ENCODE data around the gene USF1. TPM values are rescaled to one million over a fixed set of nuclear protein-coding genes. Genes with fewer than 3 reads are reported as not detected.
"Not testable (repeated sequence)": the region's sequence is repeated elsewhere in the genome, so short reads cannot be mapped to it uniquely, and the experiment has no call there.

The USF1 gene
- total RNA-seq, 2 experiments from 2014 or later = 75.4 to 90.1 TPM

DNA sequence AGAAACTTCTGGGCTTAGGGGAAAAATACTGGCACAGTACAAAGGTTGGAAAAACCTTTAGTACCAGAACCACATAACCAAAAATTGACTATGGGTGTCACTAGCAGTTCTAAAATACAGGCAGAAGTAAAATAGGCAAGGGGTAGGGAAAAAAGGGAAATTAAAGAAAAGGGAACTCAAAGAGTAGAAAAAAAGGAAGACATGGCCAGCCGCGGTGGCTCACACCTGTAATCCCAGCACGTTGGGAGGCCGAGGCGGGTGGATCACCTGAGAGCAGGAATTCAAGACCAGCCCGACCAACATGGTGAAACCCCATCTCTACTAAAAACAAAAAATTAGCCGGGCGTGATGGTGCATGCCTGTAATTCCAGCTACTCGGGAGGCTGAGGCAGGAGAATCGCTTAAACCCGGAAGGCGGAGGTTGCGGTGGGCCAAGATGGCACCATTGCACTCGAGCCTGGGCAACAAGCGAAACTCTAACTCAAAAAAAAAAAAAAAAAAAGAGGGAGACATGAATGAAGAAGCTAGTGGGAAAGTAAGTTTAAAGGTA is 26.6 kb downstream of the USF1 start:
- not testable (repeated sequence) for H3K9me3 Mint-ChIP-seq (ENCODE audit: low read depth); H3K27ac Mint-ChIP-seq; H3K27me3 Mint-ChIP-seq; H3K36me3 Mint-ChIP-seq; H3K4me3 Mint-ChIP-seq; ATAC-seq; DNase-seq
- CTCF ChIA-PET = interaction anchor here (1.1 to 1.2 kb wide), 2 partner anchors 19 to 30 kb away, joined by 3 to 4 read pairs; partner anchors contain the start of gene TSTD1
- H3K4me1 Mint-ChIP-seq = peaks cover 34% of the 10 kb centered on the region

DNA sequence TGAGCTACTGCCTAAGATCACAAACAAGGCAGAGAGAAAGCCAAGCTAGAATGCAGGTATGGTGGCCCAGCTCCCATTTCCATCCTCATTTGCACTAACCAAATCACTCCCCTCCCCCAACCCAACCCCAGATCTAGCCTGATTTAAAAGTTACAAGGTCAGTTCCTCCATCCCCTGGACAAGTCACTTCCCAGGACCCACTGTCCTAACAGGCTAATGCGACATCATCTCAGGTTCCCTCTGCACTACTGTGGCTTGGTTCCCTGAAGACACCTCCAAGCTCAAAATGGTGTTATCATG is 27.2 kb downstream of the USF1 start:
- Mint-ChIP-seq H3K27me3 (no peaks in the 10 kb centered on the region), H3K36me3 (peaks cover 2% of the 10 kb centered on the region), H3K4me3 (no peak overlapping the region), H3K27ac (no peak overlapping the region), H3K4me1 (peaks cover 38% of the 10 kb centered on the region), H3K9me3 (ENCODE audit: low read depth) (no peaks in the 10 kb centered on the region)
- DNase-seq (no peak), ATAC-seq (no peak)
- CTCF ChIA-PET = interaction anchor here (1.0 to 1.7 kb wide), 4 partner anchors 20 to 241 kb away, joined by 3 to 6 read pairs (median 4); partner anchors contain the start of gene TSTD1

- CTCF ChIA-PET = interaction anchor here (0.8 to 1.7 kb wide), 6 partner anchors 20 to 241 kb away, joined by 3 to 6 read pairs (median 4); partner anchors contain the start of gene TSTD1
- Mint-ChIP-seq H3K9me3 (ENCODE audit: low read depth) (no peaks in the 10 kb centered on the region), H3K4me1 (peaks cover 44% of the 10 kb centered on the region), H3K4me3 (no peak overlapping the region), H3K27ac (no peak overlapping the region), H3K27me3 (no peaks in the 10 kb centered on the region), H3K36me3 (peaks cover 2% of the 10 kb centered on the region)
- no peak for ATAC-seq
- DNase-seq = no peak
These were observed 27.8 kb downstream of the USF1 start for GRCh38 chr1:161017756-161018630.

- CTCF ChIA-PET = interaction anchor here (1.7 kb wide), 1 partner anchor 80 kb away, joined by 6 read pairs; no protein-coding TSS in a partner anchor
- ATAC-seq; H3K36me3 Mint-ChIP-seq; H3K9me3 Mint-ChIP-seq (ENCODE audit: low read depth); H3K27ac Mint-ChIP-seq; H3K4me3 Mint-ChIP-seq; H3K27me3 Mint-ChIP-seq; DNase-seq: not testable (repeated sequence)
- H3K4me1 Mint-ChIP-seq = peaks cover 47% of the 10 kb centered on the region
These were observed 28.6 kb downstream of the USF1 start for GRCh38 chr1:161017181-161017580.

DNA sequence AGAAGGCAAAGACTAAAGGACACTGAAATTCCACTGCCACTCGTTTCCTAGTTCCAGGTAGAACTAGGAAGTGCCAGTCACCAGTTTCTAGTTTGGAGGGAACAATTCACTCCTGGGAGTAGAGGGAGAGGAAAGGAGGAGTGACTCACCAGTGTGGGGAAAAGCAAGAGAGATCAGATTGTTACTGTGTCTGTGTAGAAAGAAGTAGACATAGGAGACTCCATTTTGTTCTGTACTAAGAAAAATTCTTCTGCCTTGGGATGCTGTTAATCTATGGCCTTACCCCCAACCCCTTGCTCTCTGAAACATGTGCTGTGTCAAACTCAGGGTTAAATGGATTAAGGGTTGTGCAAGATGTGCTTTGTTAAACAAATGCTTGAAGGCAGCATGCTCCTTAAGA is 29.1 kb downstream of the USF1 start:
- DNase-seq; H3K9me3 Mint-ChIP-seq (ENCODE audit: low read depth); H3K4me3 Mint-ChIP-seq; ATAC-seq; H3K36me3 Mint-ChIP-seq; H3K27me3 Mint-ChIP-seq; CTCF ChIA-PET: not testable (repeated sequence)
- H3K27ac Mint-ChIP-seq = peak overlapping the region; percentile 16
- peaks cover 48% of the 10 kb centered on the region for H3K4me1 Mint-ChIP-seq

GRCh38 chr1:161013488-161014230 is 32.1 kb downstream of the USF1 start:
- Mint-ChIP-seq H3K27me3 (no peaks in the 10 kb centered on the region), H3K27ac (peak overlapping the region; percentile 97), H3K4me1 (peaks cover 32% of the 10 kb centered on the region), H3K4me3 (peak overlapping the region; percentile 75), H3K9me3 (ENCODE audit: low read depth) (no peaks in the 10 kb centered on the region), H3K36me3 (peaks cover 1% of the 10 kb centered on the region)
- CTCF ChIA-PET = interaction anchor here (0.8 to 2.7 kb wide), 13 partner anchors 9 to 177 kb away, joined by 3 to 9 read pairs (median 5); partner anchors contain the start of genes KLHDC9 and TSTD1
- DNase-seq (peak; percentile 86), ATAC-seq (peak; percentile 89)

DNA sequence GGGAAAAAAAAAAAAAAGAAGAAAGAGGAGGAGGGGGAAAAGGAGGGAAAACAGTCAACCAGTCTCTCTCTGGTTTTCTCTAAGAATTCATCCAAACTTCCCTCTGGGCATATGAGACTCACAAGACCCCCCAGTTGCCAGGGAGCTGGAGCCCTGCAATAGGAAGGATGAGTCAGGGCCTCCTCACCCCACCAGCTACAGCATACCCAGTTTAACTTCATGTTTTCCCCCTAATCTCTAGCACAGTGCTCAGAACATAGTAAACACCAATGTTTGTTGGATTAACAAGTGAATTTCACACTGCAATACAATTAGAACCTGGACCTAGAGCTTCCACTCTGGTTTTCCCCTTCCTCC is 32.7 kb downstream of the USF1 start:
- peak; percentile 37 for ATAC-seq
- no peak for DNase-seq
- H3K36me3 Mint-ChIP-seq = peaks cover 1% of the 10 kb centered on the region
- H3K27ac Mint-ChIP-seq = peak overlapping the region; percentile 97
- H3K9me3 Mint-ChIP-seq (ENCODE audit: low read depth) = no peaks in the 10 kb centered on the region
- H3K4me3 Mint-ChIP-seq = peak overlapping the region; percentile 75
- CTCF ChIA-PET = interaction anchor here (0.8 to 2.7 kb wide), 13 partner anchors 8 to 177 kb away, joined by 3 to 9 read pairs (median 5); partner anchors contain the start of genes KLHDC9 and TSTD1
- H3K4me1 Mint-ChIP-seq = peaks cover 28% of the 10 kb centered on the region
- no peaks in the 10 kb centered on the region for H3K27me3 Mint-ChIP-seq

DNA sequence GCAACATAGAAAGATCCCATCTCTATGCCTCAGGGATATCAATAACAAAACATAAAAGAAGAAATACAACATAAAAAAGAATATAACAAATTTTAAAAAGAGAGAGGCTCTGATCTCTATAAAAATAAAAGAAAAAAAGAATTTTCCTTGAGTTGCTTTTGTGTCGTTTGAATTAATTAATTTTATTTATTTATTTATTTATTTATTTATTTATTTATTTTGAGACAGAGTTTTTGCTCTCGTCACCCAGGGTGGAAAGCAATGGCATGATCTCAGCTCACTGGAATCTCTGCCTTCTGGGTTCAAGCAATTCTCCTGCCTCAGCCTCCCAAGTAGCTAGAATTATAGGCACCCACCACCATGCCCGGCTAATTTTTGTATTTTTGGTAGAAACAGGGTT is 33.4 kb downstream of the USF1 start:
- CTCF ChIA-PET = interaction anchor here (0.5 to 2.7 kb wide), 10 partner anchors 11 to 176 kb away, joined by 3 to 9 read pairs (median 6); partner anchors contain the start of genes ITLN2, KLHDC9 and TSTD1
- no peak for ATAC-seq
- no peaks in the 10 kb centered on the region for H3K27me3 Mint-ChIP-seq
- H3K36me3 Mint-ChIP-seq = peaks cover 1% of the 10 kb centered on the region
- H3K9me3 Mint-ChIP-seq (ENCODE audit: low read depth) = no peaks in the 10 kb centered on the region
- no peak for DNase-seq
- peak overlapping the region; percentile 97 for H3K27ac Mint-ChIP-seq
- H3K4me3 Mint-ChIP-seq = no peak overlapping the region
- H3K4me1 Mint-ChIP-seq = peaks cover 28% of the 10 kb centered on the region

- DNase-seq (no peak), ATAC-seq (no peak)
- no peaks in the 10 kb centered on the region for H3K9me3 Mint-ChIP-seq (ENCODE audit: low read depth)
- no peak overlapping the region for H3K4me3 Mint-ChIP-seq
- H3K36me3 Mint-ChIP-seq = peaks cover 2% of the 10 kb centered on the region
- CTCF ChIA-PET = interaction anchor here (1.1 to 1.7 kb wide), 4 partner anchors 11 to 88 kb away, joined by 3 to 5 read pairs (median 4); partner anchors contain the start of gene F11R
- no peaks in the 10 kb centered on the region for H3K27me3 Mint-ChIP-seq
- H3K4me1 Mint-ChIP-seq = peaks cover 27% of the 10 kb centered on the region
- H3K27ac Mint-ChIP-seq = no peak overlapping the region
These were observed 36.1 kb downstream of the USF1 start for GRCh38 chr1:161009602-161010211.

- CTCF ChIA-PET = interaction anchor here (1.0 to 1.7 kb wide), 3 partner anchors 19 to 88 kb away, joined by 3 to 5 read pairs (median 3); no protein-coding TSS in a partner anchor
- H3K4me1 Mint-ChIP-seq = peaks cover 24% of the 10 kb centered on the region
- no peak overlapping the region for H3K27ac Mint-ChIP-seq
- DNase-seq = no peak
- H3K4me3 Mint-ChIP-seq = no peak overlapping the region
- no peaks in the 10 kb centered on the region for H3K9me3 Mint-ChIP-seq (ENCODE audit: low read depth)
- ATAC-seq = no peak
- no peaks in the 10 kb centered on the region for H3K27me3 Mint-ChIP-seq
- H3K36me3 Mint-ChIP-seq = peaks cover 2% of the 10 kb centered on the region
These were observed 36.8 kb downstream of the USF1 start for GRCh38 chr1:161008869-161009510.

DNA sequence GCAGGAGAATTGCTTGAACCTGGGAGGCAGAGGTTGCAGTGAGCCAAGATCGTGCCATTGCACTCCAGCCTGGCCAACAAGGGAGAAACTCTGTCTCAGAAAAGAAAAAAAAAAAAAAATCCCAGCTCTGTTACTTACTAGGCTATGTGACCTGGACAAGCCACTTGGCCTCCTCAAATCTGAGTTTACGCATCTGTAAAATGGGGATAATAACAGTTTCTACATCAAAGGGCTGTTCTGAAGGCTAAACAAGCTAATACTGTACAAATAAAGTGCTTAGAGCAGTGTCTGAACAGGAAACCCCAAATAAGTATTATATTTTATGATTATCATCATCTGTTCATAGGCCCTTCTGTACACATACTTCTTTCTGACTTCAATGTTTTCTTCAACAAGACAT is 38.4 kb downstream of the USF1 start:
- Mint-ChIP-seq H3K27me3 (no peaks in the 10 kb centered on the region), H3K4me3 (no peak overlapping the region), H3K9me3 (ENCODE audit: low read depth) (no peaks in the 10 kb centered on the region), H3K36me3 (peaks cover 2% of the 10 kb centered on the region), H3K27ac (no peak overlapping the region), H3K4me1 (peaks cover 12% of the 10 kb centered on the region)
- no peak for DNase-seq
- CTCF ChIA-PET = interaction anchor here (1.0 kb wide), 1 partner anchor 90 kb away, joined by 5 read pairs; no protein-coding TSS in a partner anchor
- no peak for ATAC-seq

GRCh38 chr1:161006563-161006962 is 39.2 kb downstream of the USF1 start:
- ATAC-seq (no peak), DNase-seq (no peak)
- Mint-ChIP-seq H3K36me3 (peaks cover 1% of the 10 kb centered on the region), H3K9me3 (ENCODE audit: low read depth) (no peaks in the 10 kb centered on the region), H3K27me3 (no peaks in the 10 kb centered on the region), H3K4me1 (peaks cover 7% of the 10 kb centered on the region), H3K4me3 (no peak overlapping the region), H3K27ac (no peak overlapping the region)
- CTCF ChIA-PET = interaction anchor here (1.0 to 1.7 kb wide), 2 partner anchors 10 to 91 kb away, joined by 4 to 5 read pairs; no protein-coding TSS in a partner anchor

Measured in activated CD8-positive, alpha-beta memory T cell treated with anti-CD3 and anti-CD28 coated beads, Interleukin-2, amount 10 ng/mL, durations not matched to agents 7 days and 5 days (primary cell).